Activated naive CD8-positive, alpha-beta T cell treated with anti-CD3 and anti-CD28 coated beads, Interleukin-2, amount 10 ng/mL, durations not matched to agents 7 days and 5 days (primary cell): ENCODE measurements around the gene DUSP6. TPM values are rescaled to one million over a fixed set of nuclear protein-coding genes. Genes with fewer than 3 reads are reported as not detected.

ENCODE experiments used
- ATAC-seq: fragments of 150-1000 bp; cut with Tn5 transposase; one replicate; pipeline ENCODE4 v1.10.0; 2021; ENCODE audit warnings: low read depth, moderate library complexity
- POLR2A ChIA-PET: fragments of 350-600 bp; sonication (Branson Sonifier 250); formaldehyde crosslinking; loops from one replicate; lab custom pipeline; 2021; ENCODE audit warnings: antibody characterized with exemption; lab: Charles Lee
- DNase-seq: peaks from one replicate; pipeline ENCODE4 v3.0.0; 2021
- H3K27ac Mint-ChIP-seq: one replicate; pipeline ENCODE4 v1.8.0; 2022; ENCODE audit warnings: mild to moderate bottlenecking, mixed read lengths
- H3K27me3 Mint-ChIP-seq: one replicate; pipeline ENCODE4 v1.8.0; 2022; ENCODE audit warnings: mild to moderate bottlenecking, moderate library complexity, mixed read lengths
- H3K36me3 Mint-ChIP-seq: one replicate; pipeline ENCODE4 v1.8.0; 2021; ENCODE audit warnings: mild to moderate bottlenecking, mixed read lengths
- H3K4me1 Mint-ChIP-seq: one replicate; pipeline ENCODE4 v1.8.0; 2021; ENCODE audit warnings: mixed read lengths
- H3K4me3 Mint-ChIP-seq: one replicate; pipeline ENCODE4 v1.8.0; 2022; ENCODE audit warnings: mild to moderate bottlenecking, moderate library complexity, mixed read lengths
- H3K9me3 Mint-ChIP-seq: one replicate; pipeline ENCODE4 v1.8.0; 2021; ENCODE audit warnings: mixed read lengths
- total RNA-seq, 2 experiments: library from RNA; stranded (reverse); gene quantifications; one replicate each; pipeline ENCODE4 v1.2.3, GENCODE V29; 2021

The DUSP6 gene
- total RNA-seq, 2 experiments from 2014 or later = 77.5 to 85.0 TPM

- H3K4me3 Mint-ChIP-seq = no peak overlapping the region
- H3K27me3 Mint-ChIP-seq = no peaks in the 10 kb centered on the region
- peaks cover 9% of the 10 kb centered on the region for H3K36me3 Mint-ChIP-seq
- no peak for ATAC-seq
- no peak for DNase-seq
- H3K27ac Mint-ChIP-seq = no peak overlapping the region
- H3K4me1 Mint-ChIP-seq = peaks cover 8% of the 10 kb centered on the region
- POLR2A ChIA-PET = no interaction called here
- peaks cover 4% of the 10 kb centered on the region for H3K9me3 Mint-ChIP-seq
These were observed 23.9 kb downstream of the DUSP6 start for GRCh38 chr12:89328151-89329030.

- Mint-ChIP-seq H3K27me3 (no peaks in the 10 kb centered on the region), H3K4me3 (no peak overlapping the region), H3K4me1 (peaks cover 5% of the 10 kb centered on the region), H3K27ac (no peak overlapping the region), H3K9me3 (peaks cover 4% of the 10 kb centered on the region), H3K36me3 (peaks cover 6% of the 10 kb centered on the region)
- POLR2A ChIA-PET = interaction anchor here (1.3 kb wide), 1 partner anchor 24 kb away, joined by 4 read pairs; no protein-coding TSS in a partner anchor
- ATAC-seq = no peak
- no peak for DNase-seq
These were observed 24.7 kb downstream of the DUSP6 start for GRCh38 chr12:89327486-89328094.

GRCh38 chr12:89326239-89327040 lies 25.9 kb downstream of the DUSP6 start:
- Mint-ChIP-seq H3K27ac (no peak overlapping the region), H3K4me1 (peaks cover 5% of the 10 kb centered on the region), H3K27me3 (peaks cover 2% of the 10 kb centered on the region), H3K4me3 (no peak overlapping the region), H3K36me3 (peaks cover 4% of the 10 kb centered on the region), H3K9me3 (peaks cover 4% of the 10 kb centered on the region)
- ATAC-seq (no peak), DNase-seq (no peak)
- POLR2A ChIA-PET = interaction anchor here (1.3 kb wide), 1 partner anchor 25 kb away, joined by 4 read pairs; no protein-coding TSS in a partner anchor

GRCh38 chr12:89325495-89325894 lies 26.8 kb downstream of the DUSP6 start:
- Mint-ChIP-seq H3K4me3 (no peak overlapping the region), H3K27ac (no peak overlapping the region), H3K4me1 (peaks cover 5% of the 10 kb centered on the region), H3K27me3 (peaks cover 2% of the 10 kb centered on the region), H3K36me3 (peaks cover under 1% of the 10 kb centered on the region), H3K9me3 (peaks cover under 1% of the 10 kb centered on the region)
- POLR2A ChIA-PET = no interaction called here
- no peak for ATAC-seq
- no peak for DNase-seq

- H3K9me3 Mint-ChIP-seq = no peaks in the 10 kb centered on the region
- POLR2A ChIA-PET = no interaction called here
- ATAC-seq = no peak
These were observed 27.9 kb downstream of the DUSP6 start for GRCh38 chr12:89324437-89324836.

GRCh38 chr12:89323568-89324218 lies 28.6 kb downstream of the DUSP6 start:
- DNase-seq (no peak), ATAC-seq (no peak)
- Mint-ChIP-seq H3K4me3 (no peak overlapping the region), H3K36me3 (no peaks in the 10 kb centered on the region), H3K9me3 (no peaks in the 10 kb centered on the region), H3K27me3 (peaks cover 4% of the 10 kb centered on the region), H3K27ac (no peak overlapping the region), H3K4me1 (peaks cover 5% of the 10 kb centered on the region)
- POLR2A ChIA-PET = no interaction called here

More at GRCh38 chr12:89324437-89324836, 27.9 kb downstream of the DUSP6 start:
- Mint-ChIP-seq H3K4me1 (peaks cover 5% of the 10 kb centered on the region), H3K4me3 (no peak overlapping the region), H3K36me3 (no peaks in the 10 kb centered on the region), H3K27ac (no peak overlapping the region), H3K27me3 (peaks cover 4% of the 10 kb centered on the region)
- DNase-seq = no peak

- POLR2A ChIA-PET = interaction anchor here (0.6 kb wide), 1 partner anchor 599 kb away, joined by 3 read pairs; no protein-coding TSS in a partner anchor
- Mint-ChIP-seq H3K27me3 (peaks cover 4% of the 10 kb centered on the region), H3K4me3 (no peak overlapping the region), H3K36me3 (no peaks in the 10 kb centered on the region), H3K4me1 (peaks cover 4% of the 10 kb centered on the region), H3K9me3 (no peaks in the 10 kb centered on the region), H3K27ac (no peak overlapping the region)
- DNase-seq = no peak
- no peak for ATAC-seq
These were observed 31.6 kb downstream of the DUSP6 start for GRCh38 chr12:89320735-89321134.

- H3K27me3 Mint-ChIP-seq = peaks cover 4% of the 10 kb centered on the region
- POLR2A ChIA-PET = no interaction called here
- DNase-seq (no peak), ATAC-seq (no peak)
- H3K4me1 Mint-ChIP-seq = peaks cover 4% of the 10 kb centered on the region
- no peak overlapping the region for H3K27ac Mint-ChIP-seq
- H3K36me3 Mint-ChIP-seq = no peaks in the 10 kb centered on the region
- H3K4me3 Mint-ChIP-seq = no peak overlapping the region
- H3K9me3 Mint-ChIP-seq = no peaks in the 10 kb centered on the region
These were observed 32.7 kb downstream of the DUSP6 start for GRCh38 chr12:89319606-89320005.

- no peak overlapping the region for H3K27ac Mint-ChIP-seq
- H3K36me3 Mint-ChIP-seq = no peaks in the 10 kb centered on the region
- POLR2A ChIA-PET = no interaction called here
- no peak for ATAC-seq
- peaks cover 5% of the 10 kb centered on the region for H3K4me1 Mint-ChIP-seq
- no peak overlapping the region for H3K4me3 Mint-ChIP-seq
- H3K9me3 Mint-ChIP-seq = no peaks in the 10 kb centered on the region
- no peak for DNase-seq
- H3K27me3 Mint-ChIP-seq = peaks cover 4% of the 10 kb centered on the region
These were observed 33.2 kb downstream of the DUSP6 start for GRCh38 chr12:89319122-89319521.

GRCh38 chr12:89316705-89317139 lies 35.6 kb downstream of the DUSP6 start:
- Mint-ChIP-seq H3K27ac (no peak overlapping the region), H3K4me3 (no peak overlapping the region), H3K36me3 (no peaks in the 10 kb centered on the region), H3K4me1 (peaks cover 5% of the 10 kb centered on the region), H3K27me3 (peaks cover 2% of the 10 kb centered on the region), H3K9me3 (no peaks in the 10 kb centered on the region)
- ATAC-seq = no peak
- POLR2A ChIA-PET = no interaction called here
- no peak for DNase-seq

GRCh38 chr12:89314060-89314761 lies 38.1 kb downstream of the DUSP6 start:
- Mint-ChIP-seq H3K27me3 (no peaks in the 10 kb centered on the region), H3K4me1 (peaks cover 12% of the 10 kb centered on the region), H3K27ac (no peak overlapping the region), H3K4me3 (no peak overlapping the region), H3K9me3 (no peaks in the 10 kb centered on the region), H3K36me3 (no peaks in the 10 kb centered on the region)
- DNase-seq = no peak
- POLR2A ChIA-PET = interaction anchor here (0.6 to 1.1 kb wide), 3 partner anchors 33 to 88 kb away, joined by 3 to 6 read pairs (median 4); partner anchors contain the start of gene DUSP6
- no peak for ATAC-seq

GRCh38 chr12:89311703-89312293 lies 40.5 kb downstream of the DUSP6 start:
- POLR2A ChIA-PET = no interaction called here
- Mint-ChIP-seq H3K4me3 (no peak overlapping the region), H3K9me3 (peaks cover 1% of the 10 kb centered on the region), H3K27ac (no peak overlapping the region), H3K4me1 (peaks cover 33% of the 10 kb centered on the region), H3K36me3 (peaks cover 3% of the 10 kb centered on the region), H3K27me3 (no peaks in the 10 kb centered on the region)
- ATAC-seq (no peak), DNase-seq (no peak)
